Trophoblast cell (in vitro differentiated cells and primary cell): ENCODE results near the gene MGME1.

Source experiments
- DNase-seq, 2 donors: peaks; one replicate each; pipeline ENCODE4 v3.0.0-alpha.2; 2016
- H2AFZ ChIP-seq: 2 replicates; pipeline ENCODE4 v1.6.1; 2013; ENCODE audit warnings: low read length, moderate library complexity, mild to moderate bottlenecking; ENCODE audit not compliant: insufficient read depth, poor library complexity
- H2AK5ac ChIP-seq: 2 replicates; pipeline ENCODE4 v1.6.1; 2013; ENCODE audit warnings: mild to moderate bottlenecking, low read length
- H2BK120ac ChIP-seq: 2 replicates; pipeline ENCODE4 v1.6.1; 2013; ENCODE audit warnings: low read length, mild to moderate bottlenecking, moderate library complexity; ENCODE audit not compliant: insufficient read depth, poor library complexity
- H2BK12ac ChIP-seq: 2 replicates; pipeline ENCODE4 v1.6.1; 2013; ENCODE audit warnings: mild to moderate bottlenecking, low read length, moderate library complexity
- H2BK5ac ChIP-seq: 2 replicates; pipeline ENCODE4 v1.6.1; 2013; ENCODE audit warnings: low read length, low read depth, moderate library complexity, mild to moderate bottlenecking; ENCODE audit not compliant: poor library complexity
- H3K14ac ChIP-seq: 2 replicates; pipeline ENCODE4 v1.6.1; 2013; ENCODE audit warnings: mild to moderate bottlenecking, low read length
- H3K18ac ChIP-seq: 2 replicates; pipeline ENCODE4 v1.6.1; 2013; ENCODE audit warnings: mild to moderate bottlenecking, low read length
- H3K23ac ChIP-seq: 2 replicates; pipeline ENCODE4 v1.6.1; 2013; ENCODE audit warnings: low read length
- H3K27ac ChIP-seq: 2 replicates; pipeline ENCODE4 v1.5.1; 2013; ENCODE audit warnings: low read depth, mild to moderate bottlenecking, inconsistent platforms, low read length, moderate library complexity
- H3K27me3 ChIP-seq: 2 replicates; pipeline ENCODE4 v1.6.1; 2013; ENCODE audit warnings: inconsistent platforms, mild to moderate bottlenecking, low read length, moderate library complexity; ENCODE audit not compliant: insufficient read depth
- H3K36me3 ChIP-seq, 2 experiments: 1 replicate in 1 of 2; 2 replicates in 1 of 2; pipeline ENCODE4 v1.6.1; 2013; ENCODE audit warnings: low read length in 2 of 2, mild to moderate bottlenecking in 2 of 2, moderate library complexity in 1 of 2; ENCODE audit not compliant: insufficient read depth in 2 of 2, control insufficient read depth in 1 of 2
- H3K4ac ChIP-seq: 2 replicates; pipeline ENCODE4 v1.6.1; 2013; ENCODE audit warnings: low read depth, mild to moderate bottlenecking, low read length, moderate library complexity
- H3K4me1 ChIP-seq, 2 experiments: 1 replicate in 1 of 2; 2 replicates in 1 of 2; pipeline ENCODE4 v1.6.1; 2013; ENCODE audit warnings: low read length in 2 of 2, mild to moderate bottlenecking in 2 of 2, moderate library complexity in 1 of 2; ENCODE audit not compliant: insufficient read depth in 2 of 2, control insufficient read depth in 1 of 2
- H3K4me2 ChIP-seq: 2 replicates; pipeline ENCODE4 v1.6.1; 2013; ENCODE audit warnings: inconsistent platforms, mild to moderate bottlenecking, low read length, moderate library complexity
- H3K4me3 ChIP-seq: 2 replicates; pipeline ENCODE4 v1.5.1; 2013; ENCODE audit warnings: mild to moderate bottlenecking, low read depth, low read length, inconsistent platforms
- H3K79me1 ChIP-seq: one replicate; pipeline ENCODE4 v1.6.1; 2013; ENCODE audit warnings: low read length
- H3K79me2 ChIP-seq: 2 replicates; pipeline ENCODE4 v1.6.1; 2013; ENCODE audit warnings: low read length, mild to moderate bottlenecking; ENCODE audit not compliant: control insufficient read depth, insufficient read depth, poor library complexity
- H3K9ac ChIP-seq: 2 replicates; pipeline ENCODE4 v1.6.1; 2013; ENCODE audit warnings: mild to moderate bottlenecking, low read length
- H3K9me3 ChIP-seq: 2 replicates; pipeline ENCODE4 v1.6.1; 2013; ENCODE audit warnings: low read depth, mild to moderate bottlenecking, control low read depth, inconsistent platforms, low read length; ENCODE audit not compliant: insufficient read depth
- H4K12ac ChIP-seq: 2 replicates; pipeline ENCODE4 v1.6.1; 2013; ENCODE audit warnings: low read depth, mild to moderate bottlenecking, low read length, moderate library complexity
- H4K8ac ChIP-seq: 2 replicates; pipeline ENCODE4 v1.6.1; 2013; ENCODE audit warnings: low read depth, mild to moderate bottlenecking, low read length, moderate library complexity
- H4K91ac ChIP-seq: one replicate; pipeline ENCODE4 v1.6.1; 2013; ENCODE audit warnings: low read depth, mild to moderate bottlenecking, low read length, moderate library complexity
- WGBS: extraction: QIAGEN DNeasy Blood & Tissue Kit; methylation state at CpG from one replicate; pipeline ENCODE4 v1.1.7; 2013; ENCODE audit warnings: missing lambda C conversion rate; ENCODE audit not compliant: insufficient read length, insufficient coverage; ENCODE audit errors: extremely low coverage; 5-methylcytosine and 5-hydroxymethylcytosine counted together

The MGME1 gene

DNA sequence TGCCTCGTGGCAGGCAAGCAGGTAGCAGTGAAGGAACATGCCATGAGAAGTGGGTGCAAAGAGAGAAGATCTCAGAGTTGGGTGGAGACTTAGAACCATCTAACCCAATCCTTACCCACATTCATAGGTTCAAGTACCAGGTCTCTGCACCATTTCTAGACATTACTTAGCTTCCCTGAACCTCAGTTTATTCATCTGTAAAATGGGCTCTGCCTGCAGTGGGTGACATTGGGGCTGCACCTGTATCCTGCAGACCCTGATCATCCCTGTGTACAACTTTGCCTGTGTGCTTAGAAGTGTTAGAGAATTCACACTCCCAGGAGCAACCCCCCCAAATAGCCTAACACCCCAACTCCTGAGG, 42.9 kb upstream of the MGME1 start:
- no peak overlapping the region for H2BK120ac ChIP-seq
- H3K18ac ChIP-seq = no peak overlapping the region
- H4K8ac ChIP-seq = no peak overlapping the region
- peaks cover 11 to 15% of the 10 kb centered on the region in 2 experiments for H3K4me1 ChIP-seq
- H4K91ac ChIP-seq = no peak overlapping the region
- H3K27ac ChIP-seq = no peak overlapping the region
- H2BK12ac ChIP-seq = no peak overlapping the region
- DNase-seq = no peak
- H3K4me3 ChIP-seq = no peak overlapping the region
- H3K4me2 ChIP-seq = no peak overlapping the region
- H3K23ac ChIP-seq = no peak overlapping the region
- H3K79me1 ChIP-seq = peaks cover 3% of the 10 kb centered on the region
- H2BK5ac ChIP-seq = no peak overlapping the region
- H3K79me2 ChIP-seq = no peaks in the 10 kb centered on the region
- no peak overlapping the region for H2AFZ ChIP-seq
- H4K12ac ChIP-seq = no peak overlapping the region
- H3K4ac ChIP-seq = no peak overlapping the region
- H2AK5ac ChIP-seq = no peak overlapping the region
- H3K27me3 ChIP-seq = peaks cover 2% of the 10 kb centered on the region
- no CpG with 5 or more reads among the region's 1 CpG for WGBS
- no peak overlapping the region for H3K14ac ChIP-seq
- H3K9ac ChIP-seq = no peak overlapping the region
- no peaks in the 10 kb centered on the region for H3K36me3 ChIP-seq
- H3K9me3 ChIP-seq = no peaks in the 10 kb centered on the region

DNA sequence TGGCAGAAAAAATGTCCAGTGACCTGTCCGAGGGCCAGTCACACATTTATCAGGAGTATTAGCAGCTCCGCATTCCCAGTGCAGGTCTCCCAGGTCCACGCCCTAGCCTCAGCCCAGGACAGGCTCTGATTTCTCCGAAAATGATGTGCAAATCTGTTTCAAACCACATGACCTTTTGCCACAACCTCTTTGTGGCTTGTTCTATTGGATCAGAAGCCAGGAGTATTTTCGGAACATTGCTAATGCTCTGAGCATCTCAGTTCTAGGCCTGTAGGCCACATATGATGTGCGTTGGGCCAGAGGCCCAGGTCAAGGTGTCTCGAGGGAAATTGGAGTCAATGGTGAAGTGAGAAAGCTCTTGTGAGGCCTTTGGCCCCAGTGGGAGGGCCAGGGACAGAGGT, 40.6 kb upstream of the MGME1 start:
- no peaks in the 10 kb centered on the region for H3K79me2 ChIP-seq

DNA sequence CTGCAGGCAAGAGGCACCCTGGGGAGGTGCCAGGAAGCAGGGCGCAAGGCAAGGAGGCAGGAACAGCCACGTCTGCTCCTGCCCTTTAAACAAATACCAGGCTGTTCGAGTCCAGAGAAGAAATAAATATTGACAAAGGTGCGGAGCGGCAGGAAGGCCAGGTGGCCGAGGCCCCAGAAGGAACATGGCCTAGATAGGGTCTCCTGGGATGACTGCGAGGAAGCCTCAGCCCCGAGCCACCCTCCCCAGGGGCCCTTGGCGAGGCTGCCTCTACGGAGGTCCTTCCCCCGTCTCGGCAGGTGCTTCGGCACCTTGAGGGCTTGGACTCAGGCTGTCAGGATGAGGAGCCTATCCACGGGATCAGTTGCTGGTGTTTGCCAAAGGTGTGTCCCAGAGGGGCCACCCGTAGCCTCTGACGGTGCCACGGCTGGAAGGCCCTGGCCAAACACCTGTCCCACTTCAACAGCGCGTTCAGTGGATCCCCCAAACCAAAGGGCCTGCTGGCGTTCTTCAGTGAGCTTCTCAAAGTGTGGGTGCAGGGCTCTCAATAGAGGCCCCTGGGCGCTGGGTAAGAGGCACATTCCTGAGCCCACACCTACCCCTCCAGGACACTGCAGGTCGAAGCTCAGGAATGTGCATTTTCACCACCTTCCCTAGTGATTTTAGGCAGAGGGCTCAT, 40.0 kb upstream of the MGME1 start:
- H3K36me3 ChIP-seq = no peaks in the 10 kb centered on the region
- H3K14ac ChIP-seq = no peak overlapping the region
- peak; percentile 19 to 38 for DNase-seq
- no peak overlapping the region for H3K27ac ChIP-seq
- H2AK5ac ChIP-seq = no peak overlapping the region
- no peak overlapping the region for H3K9ac ChIP-seq
- H4K8ac ChIP-seq = no peak overlapping the region
- peak overlapping the region; percentile 14 for H3K4ac ChIP-seq
- H3K9me3 ChIP-seq = peaks cover 3% of the 10 kb centered on the region
- peaks cover 11 to 15% of the 10 kb centered on the region in 2 experiments for H3K4me1 ChIP-seq
- H4K91ac ChIP-seq = no peak overlapping the region
- peak overlapping the region; percentile 39 for H2BK12ac ChIP-seq
- peaks cover 2% of the 10 kb centered on the region for H3K27me3 ChIP-seq
- H4K12ac ChIP-seq = no peak overlapping the region
- no peak overlapping the region for H3K4me2 ChIP-seq
- H3K18ac ChIP-seq = no peak overlapping the region
- WGBS = no CpG with 5 or more reads among the region's 22 CpGs
- no peak overlapping the region for H3K23ac ChIP-seq
- no peak overlapping the region for H2BK5ac ChIP-seq
- no peaks in the 10 kb centered on the region for H3K79me2 ChIP-seq
- H2BK120ac ChIP-seq = no peak overlapping the region
- H3K4me3 ChIP-seq = no peak overlapping the region
- peaks cover 3% of the 10 kb centered on the region for H3K79me1 ChIP-seq
- no peak overlapping the region for H2AFZ ChIP-seq

More for the DNA sequence above, 40.6 kb upstream of the MGME1 start:
- no peak overlapping the region for H4K12ac ChIP-seq
- peaks cover 3% of the 10 kb centered on the region for H3K9me3 ChIP-seq
- no peak overlapping the region for H2BK12ac ChIP-seq
- no peak overlapping the region for H2BK120ac ChIP-seq
- H3K18ac ChIP-seq = no peak overlapping the region
- no peak overlapping the region for H2AK5ac ChIP-seq
- H2BK5ac ChIP-seq = no peak overlapping the region
- peaks cover 11 to 15% of the 10 kb centered on the region in 2 experiments for H3K4me1 ChIP-seq
- H4K8ac ChIP-seq = no peak overlapping the region
- H3K27ac ChIP-seq = no peak overlapping the region
- no peak overlapping the region for H3K9ac ChIP-seq
- no peak overlapping the region for H3K4me3 ChIP-seq
- no peaks in the 10 kb centered on the region for H3K36me3 ChIP-seq
- no peak overlapping the region for H2AFZ ChIP-seq
- H3K79me1 ChIP-seq = peaks cover 3% of the 10 kb centered on the region
- H3K23ac ChIP-seq = no peak overlapping the region
- H3K4me2 ChIP-seq = no peak overlapping the region
- WGBS = no CpG with 5 or more reads among the region's 7 CpGs
- no peak overlapping the region for H4K91ac ChIP-seq
- no peak overlapping the region for H3K4ac ChIP-seq
- DNase-seq = peak; percentile 94 to 95
- H3K14ac ChIP-seq = no peak overlapping the region
- H3K27me3 ChIP-seq = peaks cover 2% of the 10 kb centered on the region

DNA sequence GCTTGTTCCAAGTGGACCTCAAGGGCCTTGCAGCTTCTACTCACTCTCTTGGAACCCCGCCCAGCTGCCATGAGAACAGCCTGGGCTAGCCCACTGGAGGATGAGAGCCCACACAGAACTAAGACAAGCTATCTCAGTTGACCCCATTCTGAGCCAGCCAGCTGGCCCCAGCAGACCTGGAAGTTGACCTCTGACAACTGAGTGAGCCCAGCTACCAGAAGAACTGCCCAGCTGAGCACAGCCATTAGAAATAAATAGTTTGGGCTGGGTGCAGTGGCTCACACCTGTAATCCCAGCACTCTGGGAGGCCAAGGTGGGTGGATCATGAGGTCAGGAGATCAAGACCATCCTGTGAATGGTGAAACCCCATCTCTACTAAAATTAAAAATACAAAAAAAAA, 37.3 kb upstream of the MGME1 start:
- Histone ChIP-seq H3K4me3 (no peak overlapping the region), H4K91ac (no peak overlapping the region), H3K27ac (no peak overlapping the region), H2BK5ac (no peak overlapping the region), H2BK12ac (no peak overlapping the region), H3K4me2 (no peak overlapping the region), H3K9me3 (peaks cover 4% of the 10 kb centered on the region), H3K9ac (no peak overlapping the region), H2BK120ac (no peak overlapping the region), H3K79me1 (peaks cover 3% of the 10 kb centered on the region), H2AK5ac (no peak overlapping the region), H4K8ac (no peak overlapping the region), H3K79me2 (no peaks in the 10 kb centered on the region), H3K27me3 (no peaks in the 10 kb centered on the region), H3K36me3 (no peaks in the 10 kb centered on the region), H3K23ac (no peak overlapping the region), H3K14ac (no peak overlapping the region), H3K18ac (no peak overlapping the region), H3K4me1 (peaks cover 13 to 20% of the 10 kb centered on the region in 2 experiments), H3K4ac (no peak overlapping the region), H4K12ac (no peak overlapping the region), H2AFZ (no peak overlapping the region)
- WGBS = no CpG with 5 or more reads among the region's 1 CpG
- no peak for DNase-seq
